ENCODE measurements around the gene CYFIP2.
A peak's percentile ranks its signal among the peaks of the same experiment; 100 is the strongest.

The CYFIP2 gene

DNA sequence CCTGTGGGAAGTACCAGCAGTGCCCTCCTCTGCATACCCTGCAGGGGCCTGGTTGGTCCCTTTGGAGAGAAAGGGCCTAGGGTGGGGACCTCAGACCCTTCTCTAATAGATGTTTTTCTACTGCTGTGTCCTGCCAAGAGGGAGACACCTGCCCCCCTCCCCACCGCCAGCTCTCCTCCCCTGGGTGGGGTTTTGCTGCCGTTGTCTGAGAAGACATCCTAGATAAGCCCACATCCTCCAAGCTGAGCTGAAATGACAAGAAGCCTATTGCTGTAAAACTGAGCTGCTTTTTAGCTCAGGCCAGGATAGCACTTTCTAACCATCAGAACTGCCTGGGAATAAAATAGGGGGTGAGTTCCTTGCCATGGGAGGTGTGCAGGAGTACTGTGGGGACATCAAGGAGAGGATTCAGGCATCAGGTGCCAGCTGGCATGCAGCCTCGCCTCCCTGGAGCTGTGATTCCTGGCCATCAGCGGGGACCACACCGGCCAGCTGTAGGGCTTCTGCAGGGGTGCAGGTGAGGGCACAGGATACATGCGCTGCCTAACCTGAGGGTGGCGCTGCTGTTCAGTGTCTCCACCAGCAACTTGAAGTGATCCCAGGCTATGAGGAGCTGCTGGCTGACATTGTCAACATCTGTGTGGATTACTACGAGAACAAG is 37.9 kb downstream of the CYFIP2 start:
- no peaks in the 10 kb centered on the region for H3K79me1 ChIP-seq (ENCODE audit: low read depth, low read length)
- no peaks in the 10 kb centered on the region for H3K4me1 ChIP-seq (ENCODE audit: control insufficient read depth in 2 of 2, insufficient read depth in 1 of 2, low read depth in 1 of 2, low read length in 2 of 2)
- H2AK5ac ChIP-seq (ENCODE audit: low read depth, low read length): no peak overlapping the region
- whole genome bisulfite sequencing, 2 donors (ENCODE audit: extremely low coverage in 2 of 2, insufficient read length in 2 of 2, insufficient replicate concordance in 1 of 2): no CpG with 5 or more reads among the region's 8 CpGs
- no peak for DNase-seq (ENCODE audit: low spot score)
- H2AFZ ChIP-seq (ENCODE audit: low read length): no peak overlapping the region
- peak overlapping the region; percentile 23 for H2BK12ac ChIP-seq (ENCODE audit: low read length)
- peaks cover 19 to 93% of the 10 kb centered on the region in 2 donors for H3K36me3 ChIP-seq (replicated peaks in 1 of 2; ENCODE audit: control insufficient read depth in 2 of 2, insufficient read depth in 2 of 2, low read length in 2 of 2)
- H3K23ac ChIP-seq (ENCODE audit: low read depth, low read length, poor library complexity): peak overlapping the region; percentile 27
- no peak overlapping the region for H3K4me2 ChIP-seq (ENCODE audit: insufficient read depth, low read length, poor library complexity, severe bottlenecking)
- no peak overlapping the region for H3K14ac ChIP-seq (ENCODE audit: low read length)
- H2BK15ac ChIP-seq (ENCODE audit: low read length): no peak overlapping the region
- no peak overlapping the region for H3K9ac ChIP-seq (ENCODE audit: low read depth, low read length, poor library complexity)
- no peak overlapping the region for H3K27ac ChIP-seq (replicated peaks; ENCODE audit: low read length)
- peak overlapping the region; percentile 67 for H3K18ac ChIP-seq (ENCODE audit: low read length)
- no peak overlapping the region for H3K4me3 ChIP-seq (ENCODE audit: low read length in 2 of 2)
- no peaks in the 10 kb centered on the region for H3K9me3 ChIP-seq (replicated peaks in 1 of 2; ENCODE audit: control insufficient read depth in 2 of 2, insufficient read depth in 1 of 2, low read depth in 1 of 2, low read length in 2 of 2)
- no peaks in the 10 kb centered on the region for H3K27me3 ChIP-seq (ENCODE audit: control insufficient read depth in 3 of 3, insufficient read depth in 3 of 3, low read depth in 1 of 3, low read length in 3 of 3)
- H4K91ac ChIP-seq (ENCODE audit: low read depth, low read length, poor library complexity): no peak overlapping the region
- H4K8ac ChIP-seq (ENCODE audit: low read depth, low read length): no peak overlapping the region
- H2BK120ac ChIP-seq (ENCODE audit: low read depth, low read length): no peak overlapping the region
- no peak overlapping the region for H3K4ac ChIP-seq (ENCODE audit: low read length)
- H2BK5ac ChIP-seq (ENCODE audit: low read length): no peak overlapping the region

DNA sequence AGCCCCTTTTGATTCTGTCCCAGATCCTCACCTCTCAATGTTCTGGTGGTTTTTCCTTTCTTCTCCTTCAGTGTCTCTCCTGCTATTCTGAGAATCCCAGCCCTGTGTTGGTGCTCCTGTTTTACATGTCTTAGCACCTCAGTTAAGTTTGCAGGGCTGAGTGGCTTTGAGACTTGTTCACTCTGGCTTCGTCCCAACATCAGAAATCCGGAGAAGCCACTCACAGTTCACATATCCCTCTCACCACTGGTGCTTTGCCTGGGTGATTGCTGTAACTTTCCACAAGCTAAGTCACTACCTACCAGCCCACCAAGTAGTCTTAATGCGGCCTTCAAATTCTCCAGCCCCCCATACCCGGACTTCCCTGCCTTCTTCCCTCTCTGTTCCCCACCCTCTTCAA is 40.2 kb downstream of the CYFIP2 start:
- Histone ChIP-seq H3K23ac (ENCODE audit: low read depth, low read length, poor library complexity) (no peak overlapping the region), H2AFZ (ENCODE audit: low read length) (no peak overlapping the region), H2BK120ac (ENCODE audit: low read depth, low read length) (no peak overlapping the region), H2BK12ac (ENCODE audit: low read length) (no peak overlapping the region), H2AK5ac (ENCODE audit: low read depth, low read length) (no peak overlapping the region), H2BK5ac (ENCODE audit: low read length) (no peak overlapping the region), H3K4ac (ENCODE audit: low read length) (no peak overlapping the region), H3K9me3 (replicated peaks in 1 of 2; ENCODE audit: control insufficient read depth in 2 of 2, insufficient read depth in 1 of 2, low read depth in 1 of 2, low read length in 2 of 2) (peaks cover 0 to 2% of the 10 kb centered on the region in 2 donors), H3K18ac (ENCODE audit: low read length) (no peak overlapping the region), H3K14ac (ENCODE audit: low read length) (no peak overlapping the region), H4K8ac (ENCODE audit: low read depth, low read length) (no peak overlapping the region), H3K4me1 (ENCODE audit: control insufficient read depth in 2 of 2, insufficient read depth in 1 of 2, low read depth in 1 of 2, low read length in 2 of 2) (peaks cover 0 to 9% of the 10 kb centered on the region in 2 donors), H3K4me2 (ENCODE audit: insufficient read depth, low read length, poor library complexity, severe bottlenecking) (no peak overlapping the region), H3K27me3 (ENCODE audit: control insufficient read depth in 3 of 3, insufficient read depth in 3 of 3, low read depth in 1 of 3, low read length in 3 of 3) (no peaks in the 10 kb centered on the region), H3K79me1 (ENCODE audit: low read depth, low read length) (no peaks in the 10 kb centered on the region), H3K9ac (ENCODE audit: low read depth, low read length, poor library complexity) (no peak overlapping the region), H3K4me3 (ENCODE audit: low read length in 2 of 2) (no peak overlapping the region), H4K91ac (ENCODE audit: low read depth, low read length, poor library complexity) (no peak overlapping the region), H2BK15ac (ENCODE audit: low read length) (no peak overlapping the region), H3K27ac (replicated peaks; ENCODE audit: low read length) (no peak overlapping the region), H3K36me3 (replicated peaks in 1 of 2; ENCODE audit: control insufficient read depth in 2 of 2, insufficient read depth in 2 of 2, low read length in 2 of 2) (peaks cover 15 to 93% of the 10 kb centered on the region in 2 donors)
- no peak for DNase-seq (ENCODE audit: low spot score)
- WGBS, 2 donors (ENCODE audit: extremely low coverage in 2 of 2, insufficient read length in 2 of 2, insufficient replicate concordance in 1 of 2): no CpG with 5 or more reads among the region's 4 CpGs

DNA sequence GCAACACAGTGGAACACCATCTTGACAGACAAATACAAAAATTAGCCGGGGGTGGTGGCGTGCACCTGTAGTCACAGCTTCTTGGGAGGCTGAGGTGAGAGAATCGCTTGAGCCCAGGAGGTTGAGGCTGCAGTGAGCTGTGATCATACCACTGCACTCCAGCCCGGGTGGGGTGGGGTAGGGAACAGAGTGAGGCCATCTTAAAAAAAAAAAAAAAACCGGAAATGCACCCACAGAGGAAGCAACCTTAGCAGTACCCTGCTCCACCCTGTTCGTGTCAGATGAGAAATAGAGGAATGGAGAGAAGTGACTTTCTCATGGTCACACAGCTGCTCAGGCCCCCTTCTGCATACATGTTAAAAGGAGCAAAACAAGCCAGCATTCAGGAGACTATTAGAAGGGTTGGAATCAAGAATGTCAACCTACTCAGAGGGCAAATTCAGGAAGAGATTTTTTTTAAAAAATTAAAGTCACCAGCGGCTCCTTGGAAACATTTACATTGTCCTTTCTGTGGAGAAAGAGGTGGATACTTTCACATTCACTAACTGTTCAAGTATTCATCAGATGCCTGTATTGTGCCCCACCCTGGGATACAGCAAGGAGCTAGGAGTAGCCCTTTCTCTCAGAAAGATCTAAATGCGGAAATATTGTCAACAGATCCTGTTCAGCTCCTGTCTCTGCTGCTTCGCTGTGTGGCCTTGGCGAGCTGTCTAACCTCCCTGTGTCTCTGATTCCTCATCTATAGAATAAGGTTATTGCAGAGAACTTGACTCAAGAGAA is 41.0 kb downstream of the CYFIP2 start:
- no CpG with 5 or more reads among the region's 10 CpGs for WGBS, 2 donors (ENCODE audit: extremely low coverage in 2 of 2, insufficient read length in 2 of 2, insufficient replicate concordance in 1 of 2)
- H3K18ac ChIP-seq (ENCODE audit: low read length): no peak overlapping the region

DNA sequence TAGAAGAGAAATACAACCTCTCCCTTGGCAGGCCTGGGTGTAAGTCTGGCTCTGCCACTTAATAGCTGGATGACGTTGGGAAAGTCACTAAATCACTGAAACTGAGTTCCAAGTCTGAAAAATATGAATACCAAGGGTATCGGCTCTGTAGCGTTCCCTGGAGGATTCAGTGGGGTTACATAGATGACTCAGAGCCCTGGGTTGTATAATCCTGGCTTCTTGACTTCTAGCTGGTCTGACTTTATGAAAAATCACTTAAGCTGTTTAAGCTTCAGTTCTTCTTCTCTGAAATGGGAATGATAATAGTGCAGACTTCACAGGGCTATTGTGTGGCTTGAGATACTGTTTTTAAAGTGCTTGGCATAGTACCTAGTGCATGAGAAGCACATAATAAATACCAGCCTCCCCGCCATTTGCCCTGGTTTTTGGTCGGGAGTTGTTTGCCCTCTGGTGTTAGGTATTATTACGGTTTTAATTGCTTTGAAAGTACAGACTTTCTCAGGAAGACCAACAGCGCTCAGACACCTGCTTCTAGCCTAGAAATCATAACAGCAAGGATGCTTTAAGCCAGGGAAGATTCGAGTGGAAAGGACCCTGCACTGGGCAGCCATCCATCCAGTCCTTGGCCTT is 43.0 kb downstream of the CYFIP2 start:
- no peak overlapping the region for H3K4me2 ChIP-seq (ENCODE audit: insufficient read depth, low read length, poor library complexity, severe bottlenecking)
- no peak overlapping the region for H2BK120ac ChIP-seq (ENCODE audit: low read depth, low read length)
- H4K91ac ChIP-seq (ENCODE audit: low read depth, low read length, poor library complexity): no peak overlapping the region
- H2BK5ac ChIP-seq (ENCODE audit: low read length): no peak overlapping the region
- DNase-seq (ENCODE audit: low spot score): no peak
- no peak overlapping the region for H2AK5ac ChIP-seq (ENCODE audit: low read depth, low read length)
- peaks cover 3 to 85% of the 10 kb centered on the region in 2 donors for H3K36me3 ChIP-seq (replicated peaks in 1 of 2; ENCODE audit: control insufficient read depth in 2 of 2, insufficient read depth in 2 of 2, low read length in 2 of 2)
- no peak overlapping the region for H2BK15ac ChIP-seq (ENCODE audit: low read length)
- H3K23ac ChIP-seq (ENCODE audit: low read depth, low read length, poor library complexity): no peak overlapping the region
- H3K9me3 ChIP-seq (replicated peaks in 1 of 2; ENCODE audit: control insufficient read depth in 2 of 2, insufficient read depth in 1 of 2, low read depth in 1 of 2, low read length in 2 of 2): peaks cover 0 to 2% of the 10 kb centered on the region in 2 donors
- H3K4me1 ChIP-seq (ENCODE audit: control insufficient read depth in 2 of 2, insufficient read depth in 1 of 2, low read depth in 1 of 2, low read length in 2 of 2): peaks cover 0 to 9% of the 10 kb centered on the region in 2 donors
- no peak overlapping the region for H3K4ac ChIP-seq (ENCODE audit: low read length)
- no CpG with 5 or more reads among the region's 8 CpGs for WGBS, 2 donors (ENCODE audit: extremely low coverage in 2 of 2, insufficient read length in 2 of 2, insufficient replicate concordance in 1 of 2)
- H4K8ac ChIP-seq (ENCODE audit: low read depth, low read length): no peak overlapping the region
- H2AFZ ChIP-seq (ENCODE audit: low read length): no peak overlapping the region
- no peaks in the 10 kb centered on the region for H3K27me3 ChIP-seq (ENCODE audit: control insufficient read depth in 3 of 3, insufficient read depth in 3 of 3, low read depth in 1 of 3, low read length in 3 of 3)
- H3K79me1 ChIP-seq (ENCODE audit: low read depth, low read length): no peaks in the 10 kb centered on the region
- H3K4me3 ChIP-seq (ENCODE audit: low read length in 2 of 2): no peak overlapping the region
- no peak overlapping the region for H3K18ac ChIP-seq (ENCODE audit: low read length)
- H2BK12ac ChIP-seq (ENCODE audit: low read length): no peak overlapping the region
- H3K27ac ChIP-seq (replicated peaks; ENCODE audit: low read length): no peak overlapping the region
- H3K9ac ChIP-seq (ENCODE audit: low read depth, low read length, poor library complexity): no peak overlapping the region
- no peak overlapping the region for H3K14ac ChIP-seq (ENCODE audit: low read length)

More for the DNA sequence above, 41.0 kb downstream of the CYFIP2 start:
- no peak overlapping the region for H2AFZ ChIP-seq (ENCODE audit: low read length)
- H2BK120ac ChIP-seq (ENCODE audit: low read depth, low read length): no peak overlapping the region
- H2BK12ac ChIP-seq (ENCODE audit: low read length): no peak overlapping the region
- no peaks in the 10 kb centered on the region for H3K27me3 ChIP-seq (ENCODE audit: control insufficient read depth in 3 of 3, insufficient read depth in 3 of 3, low read depth in 1 of 3, low read length in 3 of 3)
- H3K14ac ChIP-seq (ENCODE audit: low read length): no peak overlapping the region
- peaks cover 13 to 93% of the 10 kb centered on the region in 2 donors for H3K36me3 ChIP-seq (replicated peaks in 1 of 2; ENCODE audit: control insufficient read depth in 2 of 2, insufficient read depth in 2 of 2, low read length in 2 of 2)
- no peak overlapping the region for H3K9ac ChIP-seq (ENCODE audit: low read depth, low read length, poor library complexity)
- H4K91ac ChIP-seq (ENCODE audit: low read depth, low read length, poor library complexity): no peak overlapping the region
- H3K9me3 ChIP-seq (replicated peaks in 1 of 2; ENCODE audit: control insufficient read depth in 2 of 2, insufficient read depth in 1 of 2, low read depth in 1 of 2, low read length in 2 of 2): peaks cover 0 to 2% of the 10 kb centered on the region in 2 donors
- H3K23ac ChIP-seq (ENCODE audit: low read depth, low read length, poor library complexity): no peak overlapping the region
- no peak overlapping the region for H2AK5ac ChIP-seq (ENCODE audit: low read depth, low read length)
- H3K4me2 ChIP-seq (ENCODE audit: insufficient read depth, low read length, poor library complexity, severe bottlenecking): no peak overlapping the region
- H4K8ac ChIP-seq (ENCODE audit: low read depth, low read length): no peak overlapping the region
- peaks cover 0 to 9% of the 10 kb centered on the region in 2 donors for H3K4me1 ChIP-seq (ENCODE audit: control insufficient read depth in 2 of 2, insufficient read depth in 1 of 2, low read depth in 1 of 2, low read length in 2 of 2)
- no peak overlapping the region for H3K27ac ChIP-seq (replicated peaks; ENCODE audit: low read length)
- DNase-seq (ENCODE audit: low spot score): no peak
- no peak overlapping the region for H2BK15ac ChIP-seq (ENCODE audit: low read length)
- no peak overlapping the region for H3K4ac ChIP-seq (ENCODE audit: low read length)
- no peaks in the 10 kb centered on the region for H3K79me1 ChIP-seq (ENCODE audit: low read depth, low read length)
- no peak overlapping the region for H2BK5ac ChIP-seq (ENCODE audit: low read length)
- H3K4me3 ChIP-seq (ENCODE audit: low read length in 2 of 2): no peak overlapping the region

Data from neuronal stem cell (in vitro differentiated cells).